ENCODE results near the gene OR2AT4. TPM values are rescaled to one million over a fixed set of nuclear protein-coding genes. Genes with fewer than 3 reads are reported as not detected.

OR2AT4 gene
- total RNA-seq, 1 experiment from 2014 or later: not detected

Other genes starting within 250 kb of the OR2AT4 start
- gene XRRA1, start 147.8 kb downstream of the OR2AT4 start, total RNA-seq (2014; rRNA removed; shearing (Covaris generic); ENCODE audit: low replicate concordance): 1.1 and 64.7 TPM in 2 replicates
- 15.6 and 17.1 TPM in 2 replicates for gene SPCS2, start 147.6 kb downstream of the OR2AT4 start, total RNA-seq (2014; rRNA removed; shearing (Covaris generic); ENCODE audit: low replicate concordance)
- gene NEU3, start 107.9 kb downstream of the OR2AT4 start, total RNA-seq (2014; rRNA removed; shearing (Covaris generic); ENCODE audit: low replicate concordance): 4.9 and 10.9 TPM in 2 replicates
- not detected in 2 replicates for gene SLCO2B1, start 54.2 kb upstream of the OR2AT4 start, total RNA-seq (2014; rRNA removed; shearing (Covaris generic); ENCODE audit: low replicate concordance)
- not detected in 2 replicates for gene TPBGL, start 143.9 kb upstream of the OR2AT4 start, total RNA-seq (2014; rRNA removed; shearing (Covaris generic); ENCODE audit: low replicate concordance)

Measured in MG63 (cell line).